Astrocyte (in vitro differentiated cells and primary cell): ENCODE measurements around the gene CHD8. TPM values are rescaled to one million over a fixed set of nuclear protein-coding genes. Genes with fewer than 3 reads are reported as not detected.

ENCODE experiments used
- DNase-seq: peaks from one replicate; pipeline ENCODE4 v3.0.0-alpha.2; 2010; ENCODE audit warnings: low read depth
- FAIRE-seq: peaks from 2 replicates; lab custom pipeline; 2011; peaks lifted over from hg19 to GRCh38; lab: Jason Lieb, UNC
- H2AFZ ChIP-seq: 2 replicates; pipeline ENCODE4 v1.6.0; 2012; ENCODE audit warnings: low read depth, low read length, inconsistent platforms
- H3K27ac ChIP-seq: 2 replicates; pipeline ENCODE4 v1.5.1; 2011; ENCODE audit warnings: low read depth, low read length, inconsistent platforms
- H3K27me3 ChIP-seq: 2 replicates; pipeline ENCODE4 v1.6.0; 2011; ENCODE audit warnings: low read length, inconsistent platforms; ENCODE audit not compliant: insufficient read depth
- H3K36me3 ChIP-seq: 2 replicates; pipeline ENCODE4 v1.5.1; 2011; ENCODE audit warnings: low read length, inconsistent platforms; ENCODE audit not compliant: insufficient read depth
- H3K4me1 ChIP-seq: 2 replicates; pipeline ENCODE4 v1.5.1; 2011; ENCODE audit warnings: low read length, inconsistent platforms; ENCODE audit not compliant: insufficient read depth
- H3K4me2 ChIP-seq: 2 replicates; pipeline ENCODE4 v1.6.0; 2012; ENCODE audit warnings: low read length, inconsistent platforms
- H3K4me3 ChIP-seq: 2 replicates; pipeline ENCODE4 v1.5.1; 2011; ENCODE audit warnings: low read depth, mild to moderate bottlenecking, low read length, inconsistent platforms; ENCODE audit not compliant: insufficient read depth
- H3K79me2 ChIP-seq: 2 replicates; pipeline ENCODE4 v1.6.0; 2012; ENCODE audit warnings: mild to moderate bottlenecking, low read length, inconsistent platforms; ENCODE audit not compliant: insufficient read depth
- H3K9ac ChIP-seq: 2 replicates; pipeline ENCODE4 v1.6.0; 2012; ENCODE audit warnings: mild to moderate bottlenecking, low read length, inconsistent platforms
- H3K9me3 ChIP-seq: 2 replicates; pipeline ENCODE4 v1.5.1; 2012; ENCODE audit warnings: low read depth, mild to moderate bottlenecking, low read length, inconsistent platforms; ENCODE audit not compliant: insufficient read depth
- H4K20me1 ChIP-seq: 2 replicates; pipeline ENCODE4 v1.6.0; 2012; ENCODE audit warnings: low read length, inconsistent platforms; ENCODE audit not compliant: insufficient read depth
- H3K27ac Mint-ChIP-seq: one replicate; pipeline ENCODE4 v1.8.0; 2021; ENCODE audit warnings: mild to moderate bottlenecking, mixed read lengths; ENCODE audit not compliant: unreplicated experiment
- H3K27me3 Mint-ChIP-seq: one replicate; pipeline ENCODE4 v1.8.0; 2021; ENCODE audit warnings: low read depth, mixed read lengths; ENCODE audit not compliant: unreplicated experiment
- H3K36me3 Mint-ChIP-seq: one replicate; pipeline ENCODE4 v1.8.0; 2021; ENCODE audit warnings: low read depth, mixed read lengths; ENCODE audit not compliant: unreplicated experiment
- H3K4me1 Mint-ChIP-seq: one replicate; pipeline ENCODE4 v1.8.0; 2021; ENCODE audit warnings: low read depth, mixed read lengths; ENCODE audit not compliant: unreplicated experiment
- H3K4me3 Mint-ChIP-seq: one replicate; pipeline ENCODE4 v1.8.0; 2021; ENCODE audit warnings: mild to moderate bottlenecking, moderate library complexity, mixed read lengths; ENCODE audit not compliant: unreplicated experiment
- H3K9me3 Mint-ChIP-seq: one replicate; pipeline ENCODE4 v1.8.0; 2021; ENCODE audit warnings: mild to moderate bottlenecking, mixed read lengths; ENCODE audit not compliant: unreplicated experiment
- EZH2 ChIP-seq: IDR thresholded peaks from 2 replicates; pipeline ENCODE4 v1.6.1; 2012; ENCODE audit warnings: mild to moderate bottlenecking, low read length, inconsistent platforms; ENCODE audit not compliant: insufficient read depth
- total RNA-seq: library from RNA; stranded (reverse); gene quantifications from 2 replicates; pipeline ENCODE4 v1.2.1, GENCODE V29; 2021
- TF ChIP-seq, protein P1 (sequence below): IDR thresholded peaks from 2 replicates; pipeline ENCODE4 v1.5.1; 2011; ENCODE audit warnings: low read depth, mild to moderate bottlenecking, inconsistent platforms, low read length, moderate library complexity; ENCODE audit not compliant: insufficient read depth

Gene CHD8
- total RNA-seq, 1 donor from 2014 or later, result 111 TPM

DNA sequence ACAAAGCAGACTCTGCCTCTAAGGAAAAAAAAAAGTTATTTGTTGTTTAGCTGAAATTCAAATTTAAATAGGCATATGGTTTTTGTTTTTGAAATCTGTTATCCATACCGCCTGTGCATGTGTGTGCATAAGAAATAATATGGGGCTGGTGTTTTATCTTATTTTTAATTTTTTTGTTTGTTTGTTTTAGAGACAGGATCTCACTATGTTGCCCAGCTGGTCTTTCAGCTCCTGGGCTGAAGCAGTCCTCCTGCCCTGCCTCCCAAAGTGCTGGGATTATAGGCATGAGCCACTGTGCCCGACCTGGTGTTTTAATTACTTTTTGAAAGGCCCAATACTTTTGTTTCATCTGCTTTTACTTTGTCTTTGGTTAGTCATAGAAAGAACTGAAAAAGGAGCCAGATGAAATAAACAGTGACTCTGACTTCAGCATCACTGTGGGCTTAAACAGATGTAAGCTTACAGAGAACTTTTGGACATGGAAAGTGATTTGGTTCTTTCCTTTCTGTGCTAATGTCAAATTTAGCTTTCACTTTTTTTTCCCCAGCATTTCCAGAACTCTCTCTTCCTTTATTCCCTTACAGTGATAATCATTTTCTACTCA, 109.3 kb downstream of the CHD8 start:
- Mint-ChIP-seq H3K27me3 (peaks cover 2% of the 10 kb centered on the region), H3K4me1 (peaks cover 3% of the 10 kb centered on the region), H3K9me3 (no peaks in the 10 kb centered on the region), H3K36me3 (peaks cover 3% of the 10 kb centered on the region), H3K4me3 (no peak overlapping the region), H3K27ac (no peak overlapping the region)
- Histone ChIP-seq H3K4me2 (no peak overlapping the region), H2AFZ (no peak overlapping the region), H3K9me3 (no peaks in the 10 kb centered on the region), H3K79me2 (no peaks in the 10 kb centered on the region), H3K9ac (no peak overlapping the region), H3K4me1 (no peaks in the 10 kb centered on the region), H4K20me1 (no peaks in the 10 kb centered on the region), H3K4me3 (no peak overlapping the region), H3K27me3 (no peaks in the 10 kb centered on the region), H3K36me3 (peaks cover 11% of the 10 kb centered on the region), H3K27ac (no peak overlapping the region)
- no peak for TF ChIP-seq EZH2
- peak; percentile 25 for DNase-seq
- FAIRE-seq, result no peak

DNA sequence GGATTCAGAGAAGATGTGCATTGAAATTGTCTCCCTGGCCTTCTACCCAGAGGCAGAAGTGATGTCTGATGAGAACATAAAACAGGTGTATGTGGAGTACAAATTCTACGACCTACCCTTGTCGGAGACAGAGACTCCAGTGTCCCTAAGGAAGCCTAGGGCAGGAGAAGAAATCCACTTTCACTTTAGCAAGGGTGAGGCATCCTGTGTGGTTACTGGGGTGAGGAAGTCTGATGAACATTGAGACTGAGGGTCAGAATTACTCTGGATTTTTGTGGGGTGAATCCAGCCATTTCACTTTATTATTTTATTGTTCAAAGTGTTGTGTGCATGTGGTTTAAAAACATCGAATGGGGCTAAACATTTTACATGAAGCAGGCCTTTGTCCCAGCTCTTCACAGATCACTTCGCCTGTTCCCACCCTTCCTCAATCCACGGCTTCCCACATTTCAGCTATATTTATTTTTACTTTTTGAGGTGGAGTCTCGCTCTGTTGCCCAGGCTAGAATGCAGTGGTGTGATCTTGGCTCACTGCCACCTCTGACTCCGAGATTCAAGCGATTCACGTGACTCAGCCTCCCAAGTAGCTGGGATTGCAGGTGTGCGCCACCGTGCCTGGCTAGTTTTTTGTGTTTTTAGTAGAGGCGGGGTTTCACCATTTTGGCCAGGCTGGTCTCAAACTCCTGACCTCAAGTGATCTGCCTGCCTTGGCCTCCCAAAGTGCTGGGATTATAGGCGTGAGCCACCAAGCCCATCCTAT, 112.7 kb downstream of the CHD8 start:
- H2AFZ ChIP-seq, result no peak overlapping the region
- H3K9ac ChIP-seq, result no peak overlapping the region
- H3K4me3 ChIP-seq, result no peak overlapping the region
- no peaks in the 10 kb centered on the region for H3K36me3 Mint-ChIP-seq
- DNase-seq (no peak), FAIRE-seq (no peak)
- H3K4me1 ChIP-seq, result no peaks in the 10 kb centered on the region
- H3K4me2 ChIP-seq, result no peak overlapping the region
- H3K79me2 ChIP-seq, result no peaks in the 10 kb centered on the region
- no peak overlapping the region for H3K27ac ChIP-seq
- peaks cover 7% of the 10 kb centered on the region for H3K27me3 Mint-ChIP-seq
- H3K9me3 ChIP-seq, result no peaks in the 10 kb centered on the region
- H3K36me3 ChIP-seq, result no peaks in the 10 kb centered on the region
- H3K27me3 ChIP-seq, result no peaks in the 10 kb centered on the region
- no peak overlapping the region for H3K4me3 Mint-ChIP-seq
- H3K27ac Mint-ChIP-seq, result no peak overlapping the region
- no peaks in the 10 kb centered on the region for H4K20me1 ChIP-seq
- peaks cover 1% of the 10 kb centered on the region for H3K4me1 Mint-ChIP-seq
- no peak for TF ChIP-seq EZH2
- TF ChIP-seq, protein P1, sequence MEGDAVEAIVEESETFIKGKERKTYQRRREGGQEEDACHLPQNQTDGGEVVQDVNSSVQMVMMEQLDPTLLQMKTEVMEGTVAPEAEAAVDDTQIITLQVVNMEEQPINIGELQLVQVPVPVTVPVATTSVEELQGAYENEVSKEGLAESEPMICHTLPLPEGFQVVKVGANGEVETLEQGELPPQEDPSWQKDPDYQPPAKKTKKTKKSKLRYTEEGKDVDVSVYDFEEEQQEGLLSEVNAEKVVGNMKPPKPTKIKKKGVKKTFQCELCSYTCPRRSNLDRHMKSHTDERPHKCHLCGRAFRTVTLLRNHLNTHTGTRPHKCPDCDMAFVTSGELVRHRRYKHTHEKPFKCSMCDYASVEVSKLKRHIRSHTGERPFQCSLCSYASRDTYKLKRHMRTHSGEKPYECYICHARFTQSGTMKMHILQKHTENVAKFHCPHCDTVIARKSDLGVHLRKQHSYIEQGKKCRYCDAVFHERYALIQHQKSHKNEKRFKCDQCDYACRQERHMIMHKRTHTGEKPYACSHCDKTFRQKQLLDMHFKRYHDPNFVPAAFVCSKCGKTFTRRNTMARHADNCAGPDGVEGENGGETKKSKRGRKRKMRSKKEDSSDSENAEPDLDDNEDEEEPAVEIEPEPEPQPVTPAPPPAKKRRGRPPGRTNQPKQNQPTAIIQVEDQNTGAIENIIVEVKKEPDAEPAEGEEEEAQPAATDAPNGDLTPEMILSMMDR, result no peak
- H3K9me3 Mint-ChIP-seq, result no peaks in the 10 kb centered on the region

Other genes starting within 250 kb of the CHD8 start
- gene HNRNPC, start 186.7 kb downstream of the CHD8 start, total RNA-seq, result 525 and 536 TPM in 2 replicates
- not detected in 2 replicates for gene RPGRIP1, start 176.0 kb downstream of the CHD8 start, total RNA-seq
- 65.7 and 74.3 TPM in 2 replicates for gene SUPT16H, start 72.1 kb downstream of the CHD8 start, total RNA-seq
- gene RAB2B, start 20.8 kb upstream of the CHD8 start, total RNA-seq, result 48.5 and 49.9 TPM in 2 replicates
- gene TOX4, start 21.1 kb upstream of the CHD8 start, total RNA-seq, result 88.8 and 92.2 TPM in 2 replicates
- gene METTL3, start 55.2 kb upstream of the CHD8 start, total RNA-seq, result 40.0 and 44.0 TPM in 2 replicates
- gene SALL2, start 70.2 kb upstream of the CHD8 start, total RNA-seq, result 28.3 and 34.5 TPM in 2 replicates
- not detected in 2 replicates for gene OR10G3, start 124.0 kb upstream of the CHD8 start, total RNA-seq
- gene OR10G2, start 178.8 kb upstream of the CHD8 start, total RNA-seq, result not detected in 2 replicates
- gene OR4E2, start 197.7 kb upstream of the CHD8 start, total RNA-seq, result not detected in 2 replicates
- not detected in 2 replicates for gene OR4E1, start 217.7 kb upstream of the CHD8 start, total RNA-seq